Astrocyte of the spinal cord (primary cell): ENCODE measurements around the gene SRRM4.

Experiments
- DNase-seq: peaks from one replicate; pipeline ENCODE4 v3.0.0; 2011; ENCODE audit warnings: low read depth, low spot score
- H3K4me3 ChIP-seq: 2 replicates; pipeline ENCODE4 v1.5.1; 2011; ENCODE audit warnings: low read depth, mild to moderate bottlenecking, low read length, moderate library complexity
- CTCF ChIP-seq: IDR thresholded peaks from 2 replicates; pipeline ENCODE4 v1.5.1; 2012; ENCODE audit warnings: low read depth, mild to moderate bottlenecking, low read length, inconsistent platforms
- in situ Hi-C: cut with HindIII; loops from 2 replicates; pipeline ENCODE4 v1.10.0; 2017; ENCODE audit warnings: low sequenced_read_pairs

Gene SRRM4

GRCh38 chr12:118982984-118983761 lies 1.8 kb downstream of the SRRM4 start:
- no peak for TF ChIP-seq CTCF
- DNase-seq: no peak
- H3K4me3 ChIP-seq: no peak overlapping the region
- in situ Hi-C loops: no loop called here

GRCh38 chr12:118984161-118984943 lies 3.0 kb downstream of the SRRM4 start:
- no peak for DNase-seq
- H3K4me3 ChIP-seq: no peak overlapping the region
- in situ Hi-C loops: no loop called here
- TF ChIP-seq CTCF: no peak

- DNase-seq: no peak
- in situ Hi-C loops: no loop called here
Measured at GRCh38 chr12:118986050-118986449, 4.7 kb downstream of the SRRM4 start.

GRCh38 chr12:118999107-118999506 lies 17.8 kb downstream of the SRRM4 start:
- DNase-seq: no peak
- TF ChIP-seq CTCF: no peak
- in situ Hi-C loops: no loop called here
- no peak overlapping the region for H3K4me3 ChIP-seq

More at GRCh38 chr12:118986050-118986449, 4.7 kb downstream of the SRRM4 start:
- H3K4me3 ChIP-seq: no peak overlapping the region
- TF ChIP-seq CTCF: no peak

GRCh38 chr12:119005085-119005484 lies 23.7 kb downstream of the SRRM4 start:
- H3K4me3 ChIP-seq: no peak overlapping the region
- in situ Hi-C loops: no loop called here
- no peak for DNase-seq
- no peak for TF ChIP-seq CTCF

GRCh38 chr12:119005913-119006312 lies 24.6 kb downstream of the SRRM4 start:
- DNase-seq: no peak
- no peak overlapping the region for H3K4me3 ChIP-seq
- in situ Hi-C loops: no loop called here
- no peak for TF ChIP-seq CTCF
